ENCODE measurements around the gene LCTL. TPM values are rescaled to one million over a fixed set of nuclear protein-coding genes. Genes with fewer than 3 reads are reported as not detected.

The LCTL gene
- total and polyA plus RNA-seq, 2 of the 8 experiments (the other 6 are each of a cell fraction or from before 2014, with no cell fraction given): 5.5 to 6.2 TPM

- TF ChIP-seq SIN3A (conservative IDR thresholded peaks at IDR 0.05 in 1 of 2, IDR thresholded peaks at IDR 0.05 in 1 of 2; ENCODE audit: low read depth in 1 of 2, low read length in 2 of 2): 0 out of 4 replicates have a peak, but pooled peaks of 1 of the 2 experiments have one; percentile 55
Observed at GRCh38 chr15:66566963-66567531, 1.2 kb upstream of the LCTL start (continued).

Data from H1 (cell line).